H1 (cell line): ENCODE measurements around the gene NCAM1.

ENCODE experiments used
- CBX8 ChIP-seq: fragments of 300-800, 300-1000 bp; sonication (generic); IDR thresholded peaks from 2 replicates; pipeline ENCODE4 v1.7.1; 2016; ENCODE audit warnings: low read depth, low read length, borderline replicate concordance
- EZH2 ChIP-seq: fragments of 200-600 bp; sonication (generic); IDR thresholded peaks from 2 replicates; pipeline ENCODE4 v1.7.1; 2012; ENCODE audit warnings: low read depth, mild to moderate bottlenecking, moderate library complexity, low read length, inconsistent platforms; ENCODE audit not compliant: severe bottlenecking
- POLR2A ChIP-seq, 2 experiments: IDR thresholded peaks; 1 replicate in 1 of 2; 2 replicates in 1 of 2; pipeline ENCODE4 v1.6.1; 2011; ENCODE audit warnings: low read depth in 2 of 2, low read length in 2 of 2, mild to moderate bottlenecking in 2 of 2; ENCODE audit errors: control extremely low read depth in 1 of 2
- POLR2AphosphoS5 ChIP-seq: IDR thresholded peaks from 2 replicates; pipeline ENCODE4 v1.6.1; 2011; ENCODE audit warnings: low read depth, low read length
- RFX5 ChIP-seq: IDR thresholded peaks from 2 replicates; pipeline ENCODE4 v1.6.1; 2011; ENCODE audit warnings: low read depth, low read length, improper control_type of control experiment, borderline replicate concordance
- SP1 ChIP-seq: IDR thresholded peaks from 2 replicates; pipeline ENCODE4 v1.6.1; 2011; ENCODE audit warnings: low read depth, low read length
- SRF ChIP-seq: IDR thresholded peaks from 2 replicates; pipeline ENCODE4 v1.6.1; 2011; ENCODE audit warnings: mild to moderate bottlenecking, low read depth, low read length, moderate library complexity
- TEAD4 ChIP-seq: IDR thresholded peaks from 2 replicates; pipeline ENCODE4 v1.6.1; 2012; ENCODE audit warnings: low read depth, low read length, inconsistent platforms, mixed read lengths
- TF ChIP-seq, protein P1 (sequence below), 3 experiments: IDR thresholded peaks; 1 replicate in 2 of 3; 2 replicates in 1 of 3; pipeline versions ENCODE4 v1.5.1 to v1.6.1; 2011; ENCODE audit warnings: low read length in 3 of 3, mild to moderate bottlenecking in 3 of 3, inconsistent platforms in 2 of 3, low read depth in 1 of 3, moderate library complexity in 1 of 3; ENCODE audit not compliant: insufficient read depth in 1 of 3; ENCODE audit errors: control extremely low read depth in 1 of 3

DNA sequence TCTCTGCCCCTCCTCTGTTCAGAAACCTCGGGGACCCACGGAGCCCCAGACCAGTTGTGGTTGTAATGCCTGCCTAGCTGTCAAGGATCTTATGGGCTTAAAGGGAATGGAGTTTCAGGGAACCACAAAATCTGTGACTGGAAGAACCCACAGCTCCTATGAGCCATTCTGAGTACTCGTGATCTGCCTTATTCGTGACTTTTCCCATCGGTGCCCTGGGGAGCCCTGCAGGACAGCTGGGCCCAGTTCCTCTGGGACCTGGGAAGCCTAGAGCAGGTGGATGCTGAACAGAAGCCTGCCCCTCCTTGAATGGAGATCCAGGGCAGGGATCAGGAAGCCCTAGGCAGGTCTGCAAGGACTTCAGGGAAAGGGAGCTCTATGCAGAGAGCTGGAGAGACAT lies 311.1 kb downstream of the NCAM1 start:
- no peak for TF ChIP-seq POLR2AphosphoS5
- no peak for TF ChIP-seq POLR2A (IDR thresholded peaks at IDR 0.05; ENCODE audit: control extremely low read depth in 1 of 2, low read depth in 2 of 2, low read length in 2 of 2)
- no peak for TF ChIP-seq SRF
- TF ChIP-seq, protein P1, sequence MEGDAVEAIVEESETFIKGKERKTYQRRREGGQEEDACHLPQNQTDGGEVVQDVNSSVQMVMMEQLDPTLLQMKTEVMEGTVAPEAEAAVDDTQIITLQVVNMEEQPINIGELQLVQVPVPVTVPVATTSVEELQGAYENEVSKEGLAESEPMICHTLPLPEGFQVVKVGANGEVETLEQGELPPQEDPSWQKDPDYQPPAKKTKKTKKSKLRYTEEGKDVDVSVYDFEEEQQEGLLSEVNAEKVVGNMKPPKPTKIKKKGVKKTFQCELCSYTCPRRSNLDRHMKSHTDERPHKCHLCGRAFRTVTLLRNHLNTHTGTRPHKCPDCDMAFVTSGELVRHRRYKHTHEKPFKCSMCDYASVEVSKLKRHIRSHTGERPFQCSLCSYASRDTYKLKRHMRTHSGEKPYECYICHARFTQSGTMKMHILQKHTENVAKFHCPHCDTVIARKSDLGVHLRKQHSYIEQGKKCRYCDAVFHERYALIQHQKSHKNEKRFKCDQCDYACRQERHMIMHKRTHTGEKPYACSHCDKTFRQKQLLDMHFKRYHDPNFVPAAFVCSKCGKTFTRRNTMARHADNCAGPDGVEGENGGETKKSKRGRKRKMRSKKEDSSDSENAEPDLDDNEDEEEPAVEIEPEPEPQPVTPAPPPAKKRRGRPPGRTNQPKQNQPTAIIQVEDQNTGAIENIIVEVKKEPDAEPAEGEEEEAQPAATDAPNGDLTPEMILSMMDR (IDR thresholded peaks at IDR 0.05; ENCODE audit: control extremely low read depth in 1 of 3, insufficient read depth in 1 of 3, low read depth in 1 of 3, low read length in 3 of 3) = no peak
- TF ChIP-seq TEAD4 = no peak
- TF ChIP-seq EZH2 = no peak
- TF ChIP-seq SP1 = no peak
- TF ChIP-seq CBX8 = no peak
- no peak for TF ChIP-seq RFX5
